Measurements from ENCODE around the gene DPP10.
"Not testable (repeated sequence)": the region's sequence is repeated elsewhere in the genome, so short reads cannot be mapped to it uniquely, and the experiment has no call there.

- not testable (repeated sequence) for TF ChIP-seq CTCF (conservative IDR thresholded peaks at IDR 0.05); ZFX (IDR thresholded peaks at IDR 0.05)
Measured at GRCh38 chr2:115086051-115086620, 643.7 kb downstream of the DPP10 start.

Data from C4-2B (cell line).